Fibroblast of pulmonary artery (primary cell): ENCODE data around the gene WNT7B.
A peak's percentile ranks its signal among the peaks of the same experiment; 100 is the strongest.

Experiments
- DNase-seq: peaks from one replicate; pipeline ENCODE4 v3.0.0-alpha.2; 2010; ENCODE audit warnings: low read depth
- H3K4me3 ChIP-seq: replicated peaks from 2 replicates; pipeline ENCODE4 v1.5.1; 2011; ENCODE audit warnings: low read depth, mild to moderate bottlenecking, control low read depth, low read length, moderate library complexity
- TF ChIP-seq, protein P1 (sequence below): IDR thresholded peaks from 2 replicates; pipeline ENCODE4 v1.5.1; 2011; ENCODE audit warnings: mild to moderate bottlenecking, control low read depth, low read length, inconsistent platforms; ENCODE audit errors: missing control alignments

The WNT7B gene

DNA sequence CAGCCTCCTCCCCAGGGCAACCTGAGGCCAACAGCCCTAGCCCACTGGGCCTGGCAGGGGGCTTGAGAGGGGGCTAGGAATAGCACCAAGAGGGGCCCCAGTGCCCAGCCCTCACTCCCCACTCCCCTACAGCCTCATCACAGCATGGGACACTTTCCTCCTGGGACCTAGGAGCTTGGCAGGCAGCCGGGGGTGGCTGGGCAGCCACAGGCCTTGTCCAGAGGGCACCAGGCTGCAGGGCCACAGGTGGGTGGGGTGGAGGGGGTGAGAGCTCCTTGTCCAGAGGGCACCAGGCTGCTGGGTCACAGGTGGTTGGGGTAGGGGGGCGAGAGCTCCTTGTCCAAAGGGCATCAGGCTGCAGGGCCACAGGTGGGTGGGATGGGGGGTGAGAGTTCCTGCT, 61.8 kb downstream of the WNT7B start:
- TF ChIP-seq, protein P1, sequence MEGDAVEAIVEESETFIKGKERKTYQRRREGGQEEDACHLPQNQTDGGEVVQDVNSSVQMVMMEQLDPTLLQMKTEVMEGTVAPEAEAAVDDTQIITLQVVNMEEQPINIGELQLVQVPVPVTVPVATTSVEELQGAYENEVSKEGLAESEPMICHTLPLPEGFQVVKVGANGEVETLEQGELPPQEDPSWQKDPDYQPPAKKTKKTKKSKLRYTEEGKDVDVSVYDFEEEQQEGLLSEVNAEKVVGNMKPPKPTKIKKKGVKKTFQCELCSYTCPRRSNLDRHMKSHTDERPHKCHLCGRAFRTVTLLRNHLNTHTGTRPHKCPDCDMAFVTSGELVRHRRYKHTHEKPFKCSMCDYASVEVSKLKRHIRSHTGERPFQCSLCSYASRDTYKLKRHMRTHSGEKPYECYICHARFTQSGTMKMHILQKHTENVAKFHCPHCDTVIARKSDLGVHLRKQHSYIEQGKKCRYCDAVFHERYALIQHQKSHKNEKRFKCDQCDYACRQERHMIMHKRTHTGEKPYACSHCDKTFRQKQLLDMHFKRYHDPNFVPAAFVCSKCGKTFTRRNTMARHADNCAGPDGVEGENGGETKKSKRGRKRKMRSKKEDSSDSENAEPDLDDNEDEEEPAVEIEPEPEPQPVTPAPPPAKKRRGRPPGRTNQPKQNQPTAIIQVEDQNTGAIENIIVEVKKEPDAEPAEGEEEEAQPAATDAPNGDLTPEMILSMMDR, result no peak
- no peak overlapping the region for H3K4me3 ChIP-seq
- DNase-seq, result no peak

DNA sequence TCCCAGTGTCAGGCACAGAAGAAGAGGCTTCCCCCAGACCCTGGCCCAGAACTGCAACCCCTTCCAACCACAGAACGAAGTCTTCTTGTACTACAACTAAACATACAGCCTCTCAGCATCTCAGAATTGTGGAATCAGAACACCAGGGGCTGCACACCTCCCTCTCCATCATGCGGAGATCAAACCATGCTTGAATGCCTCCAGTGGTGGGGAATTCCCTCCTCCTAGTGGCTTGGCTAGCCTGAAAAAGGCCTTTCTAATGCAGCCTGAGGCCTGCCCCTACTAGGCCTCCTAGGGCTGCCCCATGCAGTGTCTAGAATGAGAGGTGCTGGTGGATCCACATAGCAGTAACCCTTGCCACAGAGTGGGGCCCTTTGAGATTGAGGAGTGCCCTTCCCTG, 62.7 kb downstream of the WNT7B start:
- H3K4me3 ChIP-seq, result no peak overlapping the region

DNA sequence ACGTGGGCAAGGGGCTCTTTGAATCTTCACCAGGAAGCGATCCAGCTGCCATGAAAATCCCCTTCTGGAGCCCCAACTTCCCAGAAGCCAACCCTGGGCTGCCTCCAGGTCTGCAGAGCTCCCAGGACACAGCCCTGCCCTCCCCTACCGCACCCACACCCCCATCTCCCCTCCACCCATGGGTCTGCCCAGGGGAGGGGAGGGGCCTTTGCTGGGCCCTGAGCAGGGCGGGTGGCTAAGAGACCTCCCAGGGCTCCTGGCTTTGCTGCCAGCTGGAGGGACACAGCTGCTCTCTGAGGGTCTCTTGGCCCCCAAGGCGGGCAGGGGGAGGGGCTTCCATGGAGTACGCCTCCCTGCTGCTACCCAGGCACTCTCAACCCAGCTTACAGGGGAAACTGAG, 64.1 kb downstream of the WNT7B start:
- TF ChIP-seq, protein P1, result no peak
- no peak overlapping the region for H3K4me3 ChIP-seq
- no peak for DNase-seq

More for the DNA sequence above, 62.7 kb downstream of the WNT7B start:
- DNase-seq, result no peak
- TF ChIP-seq, protein P1, result no peak

DNA sequence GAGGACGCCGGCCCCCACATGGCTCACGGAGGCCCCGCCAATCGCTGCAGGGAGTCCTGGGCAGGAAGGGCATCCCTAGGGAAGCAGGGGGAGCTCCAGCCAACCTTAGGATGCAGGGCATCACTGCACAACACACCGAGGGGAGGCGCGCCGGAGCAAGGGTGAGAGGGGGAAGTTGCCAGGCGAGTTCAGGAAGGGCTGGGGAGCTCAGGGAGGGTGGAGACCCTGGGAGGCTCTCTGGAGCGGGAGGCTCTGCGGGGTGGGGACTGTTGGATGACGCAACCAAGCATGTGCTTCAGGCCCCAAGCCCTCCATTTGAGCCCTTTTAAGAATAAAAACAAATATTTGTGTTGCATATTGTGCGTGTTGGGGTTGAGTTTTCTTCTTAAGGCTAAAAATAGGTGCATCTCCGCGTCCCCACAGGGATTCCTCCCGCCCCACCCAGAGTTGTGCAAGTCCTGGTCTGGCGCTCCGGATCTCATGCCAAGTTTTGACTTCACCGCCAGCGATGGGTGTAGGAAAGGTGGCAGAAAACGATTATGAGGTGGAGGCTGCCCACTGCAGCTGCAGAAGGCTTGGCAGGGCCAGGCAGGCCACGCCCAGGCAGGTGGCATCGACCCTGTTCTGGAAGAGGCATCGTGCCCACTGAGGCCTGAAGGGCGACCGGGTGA, 65.2 kb downstream of the WNT7B start:
- no peak overlapping the region for H3K4me3 ChIP-seq
- TF ChIP-seq, protein P1, result no peak
- peak; percentile 17 for DNase-seq

DNA sequence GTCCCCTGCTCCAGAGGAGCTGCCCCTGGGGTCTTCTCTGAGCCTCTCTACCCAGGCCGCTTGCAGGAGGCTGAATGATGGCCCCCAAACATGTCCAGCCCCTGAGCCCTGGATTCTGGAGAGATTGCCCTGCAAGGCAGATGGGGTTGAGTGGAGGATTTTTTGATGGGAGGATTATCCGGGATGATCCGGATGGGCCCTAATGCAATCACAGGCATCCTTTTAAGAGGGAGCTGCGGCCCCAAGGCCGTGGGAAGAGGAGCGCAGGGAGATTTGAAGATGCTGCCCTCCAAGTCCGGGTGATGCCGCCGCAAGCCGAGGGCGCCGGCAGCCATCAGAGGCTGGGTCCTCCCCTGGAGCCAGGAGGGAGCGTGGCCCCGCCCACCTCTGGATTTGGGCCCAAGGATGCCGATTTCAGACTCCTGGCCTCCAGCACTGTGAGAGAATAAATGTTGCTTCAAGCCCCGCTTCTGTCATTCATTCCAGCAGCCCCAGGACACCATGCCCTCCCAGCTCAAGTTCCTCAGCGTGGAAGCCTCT, 66.0 kb downstream of the WNT7B start:
- TF ChIP-seq, protein P1, result no peak
- H3K4me3 ChIP-seq, result no peak overlapping the region
- DNase-seq, result no peak

DNA sequence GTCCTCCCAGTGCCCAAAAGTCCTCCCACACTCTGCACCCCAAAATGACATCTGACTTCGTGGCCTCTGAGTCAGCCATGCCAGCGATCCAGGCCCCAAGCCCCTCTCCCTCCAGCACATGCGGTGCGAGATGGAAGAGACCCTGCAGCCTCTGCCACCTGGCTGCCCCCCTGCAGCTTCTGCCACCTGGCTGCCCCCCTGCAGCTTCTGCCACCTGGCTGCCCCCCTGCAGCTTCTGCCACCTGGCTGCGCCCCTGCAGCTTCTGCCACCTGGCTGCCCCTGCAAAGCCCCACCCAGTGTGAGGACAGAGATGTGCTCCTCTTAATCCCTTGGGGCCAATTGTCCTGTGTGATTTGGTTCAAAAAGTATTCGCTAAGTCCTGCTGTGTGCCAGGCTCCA, 68.0 kb downstream of the WNT7B start:
- TF ChIP-seq, protein P1, result no peak
- DNase-seq, result no peak
- H3K4me3 ChIP-seq, result no peak overlapping the region

DNA sequence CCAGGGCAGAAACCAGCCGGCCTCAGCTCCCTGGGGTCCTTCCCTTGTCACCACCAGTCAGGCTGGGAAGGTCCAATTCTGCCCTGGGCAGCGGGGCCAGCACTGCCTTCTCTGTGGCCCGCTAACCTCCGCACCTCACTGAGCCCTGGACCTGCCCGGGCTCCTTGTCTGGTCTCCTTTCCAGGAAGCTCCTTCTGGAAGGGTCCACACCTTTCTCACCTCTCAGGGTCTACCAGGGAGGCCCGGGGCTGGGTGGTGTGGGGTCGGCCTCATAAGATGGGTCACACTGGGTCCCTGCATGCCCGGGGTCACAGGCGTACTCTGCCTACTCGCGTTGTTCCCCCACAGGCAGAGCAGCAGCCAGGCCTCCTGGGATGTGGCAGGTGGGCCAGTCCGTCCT, 69.0 kb downstream of the WNT7B start:
- TF ChIP-seq, protein P1, result no peak
- no peak overlapping the region for H3K4me3 ChIP-seq

More for the DNA sequence above, 69.0 kb downstream of the WNT7B start:
- DNase-seq, result no peak
